SIG-M5 treated with dmso at 0.1 percent for 504 hours (cell line): ENCODE measurements around the gene JUP.

Source experiments
- DNase-seq: peaks from one replicate; lab custom pipeline; 2025; ENCODE audit not compliant: unreplicated experiment; lab: John Stamatoyannopoulos, UW

Gene JUP

GRCh38 chr17:41810659-41811548 is 24.4 kb upstream of the JUP start:
- no peak for DNase-seq

- no peak for DNase-seq
Observed at GRCh38 chr17:41806685-41807445, 20.4 kb upstream of the JUP start.

- peak; percentile 66 for DNase-seq
Observed at GRCh38 chr17:41803049-41804020, 16.8 kb upstream of the JUP start.

- DNase-seq = peak; percentile 69
Observed at GRCh38 chr17:41801374-41802271, 15.1 kb upstream of the JUP start.

- DNase-seq = no peak
Observed at GRCh38 chr17:41800601-41801373, 14.3 kb upstream of the JUP start.

GRCh38 chr17:41799366-41799765 is 12.9 kb upstream of the JUP start:
- DNase-seq = no peak

- no peak for DNase-seq
Observed at GRCh38 chr17:41797377-41797776, 10.9 kb upstream of the JUP start.

- DNase-seq = no peak
Observed at GRCh38 chr17:41796121-41796895, 9.8 kb upstream of the JUP start.

GRCh38 chr17:41794540-41794975 is 8.0 kb upstream of the JUP start:
- DNase-seq = no peak

GRCh38 chr17:41793784-41794539 is 7.5 kb upstream of the JUP start:
- DNase-seq = no peak

- peak; percentile 33 for DNase-seq
Observed at GRCh38 chr17:41792845-41793783, 6.6 kb upstream of the JUP start.

- no peak for DNase-seq
Observed at GRCh38 chr17:41787021-41787418, 509 bp upstream of the JUP start.

- DNase-seq = no peak
Observed at GRCh38 chr17:41785859-41786226, 668 bp downstream of the JUP start.

GRCh38 chr17:41785091-41785858 is 1.2 kb downstream of the JUP start:
- no peak for DNase-seq

- DNase-seq = peak; percentile 59
Observed at GRCh38 chr17:41784207-41784744, 2.2 kb downstream of the JUP start.

GRCh38 chr17:41782142-41782541 is 4.4 kb downstream of the JUP start:
- DNase-seq = no peak
